Mononuclear cell (primary cell): ENCODE data around the gene RBM11. TPM values are rescaled to one million over a fixed set of nuclear protein-coding genes. Genes with fewer than 3 reads are reported as not detected.

Experiments used
- H3K27me3 ChIP-seq: 2 replicates; pipeline ENCODE4 v1.6.0; 2011; ENCODE audit warnings: low read length, control low read depth; ENCODE audit not compliant: insufficient read depth
- H3K4me1 ChIP-seq: 2 replicates; pipeline ENCODE4 v1.5.1; 2011; ENCODE audit warnings: mild to moderate bottlenecking, low read length, control low read depth; ENCODE audit not compliant: insufficient read depth
- H3K4me3 ChIP-seq: 2 replicates; pipeline ENCODE4 v1.5.1; 2011; ENCODE audit warnings: mild to moderate bottlenecking, low read length, moderate library complexity
- H3K9me3 ChIP-seq: 2 replicates; pipeline ENCODE4 v1.5.1; 2011; ENCODE audit warnings: low read depth, mild to moderate bottlenecking, control low read depth, low read length
- total RNA-seq: library from RNA; depleted of rRNA; stranded (reverse); fragments of >200 nt; gene quantifications from one replicate; pipeline ENCODE4 v1.2.3, GENCODE V29; 2012

The RBM11 gene
- total RNA-seq, 1 donor = 10.6 TPM

DNA sequence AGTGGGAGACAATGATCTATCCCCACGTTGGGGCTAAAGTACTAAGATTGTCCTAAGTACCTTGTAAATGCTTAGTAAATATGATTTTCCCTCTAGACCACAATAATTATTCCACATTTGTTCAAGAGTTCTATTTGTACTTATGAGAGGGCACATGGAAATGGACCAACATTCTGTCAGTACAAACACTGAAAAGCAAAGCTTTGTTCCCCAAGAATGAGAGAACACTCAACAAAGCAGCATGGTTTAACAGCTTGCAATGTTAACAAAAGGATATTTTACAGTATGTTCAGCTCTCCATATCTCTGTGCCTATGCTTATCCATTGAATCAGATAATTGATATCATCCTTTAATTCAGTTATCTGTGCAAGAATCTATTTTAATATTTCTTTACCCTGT lies 35.4 kb downstream of the RBM11 start:
- Histone ChIP-seq H3K27me3 (no peaks in the 10 kb centered on the region), H3K4me1 (peaks cover 3% of the 10 kb centered on the region), H3K4me3 (no peak overlapping the region), H3K9me3 (no peaks in the 10 kb centered on the region)

DNA sequence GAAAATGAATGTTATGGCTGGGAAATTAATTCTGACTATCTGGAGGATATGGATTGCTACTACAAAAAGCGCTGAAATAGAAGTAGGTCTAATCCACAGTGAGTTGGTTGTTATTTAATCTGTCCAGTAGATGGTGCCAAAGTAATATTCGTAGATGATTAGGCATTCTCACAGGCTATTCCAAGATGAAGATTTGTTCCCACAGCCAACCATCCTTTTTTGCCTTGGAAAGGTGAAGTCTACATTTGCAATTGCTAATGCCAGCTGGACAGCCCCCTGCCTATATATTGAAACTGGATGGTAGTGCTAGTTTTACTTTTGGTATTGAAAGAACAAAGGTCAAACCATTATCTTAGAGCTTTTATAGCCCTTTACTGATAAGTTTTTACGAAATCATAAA lies 43.8 kb downstream of the RBM11 start:
- Histone ChIP-seq H3K9me3 (no peaks in the 10 kb centered on the region), H3K27me3 (no peaks in the 10 kb centered on the region), H3K4me3 (no peak overlapping the region), H3K4me1 (no peaks in the 10 kb centered on the region)

DNA sequence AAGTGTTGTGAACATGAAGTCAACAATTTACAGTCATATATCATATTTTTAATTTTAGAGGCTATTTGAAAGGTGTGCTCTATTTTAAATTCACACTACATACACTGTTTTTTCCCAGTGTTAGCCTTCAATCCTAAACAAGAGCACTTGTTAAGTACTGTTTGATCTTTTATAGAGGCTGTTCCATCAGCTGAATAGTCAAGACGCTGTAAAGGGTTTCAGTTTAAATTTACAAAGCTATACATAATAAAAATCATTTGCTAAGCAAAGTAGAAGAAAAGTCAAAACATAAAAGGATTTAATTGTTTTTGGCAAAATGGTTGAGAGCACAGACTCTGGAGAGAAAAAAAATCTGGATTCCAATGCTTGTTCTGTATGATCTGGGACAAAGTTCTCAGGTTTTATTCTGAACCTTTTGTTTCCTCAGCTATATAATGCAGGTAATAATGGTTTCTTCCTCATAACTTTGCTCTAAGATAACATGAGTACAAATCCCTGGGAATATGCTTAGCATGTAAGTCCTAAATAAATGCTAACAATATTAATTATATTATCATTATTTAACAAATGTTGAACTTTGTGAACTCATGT lies 44.3 kb downstream of the RBM11 start:
- no peaks in the 10 kb centered on the region for H3K27me3 ChIP-seq
- H3K4me3 ChIP-seq = no peak overlapping the region
- H3K4me1 ChIP-seq = no peaks in the 10 kb centered on the region
- H3K9me3 ChIP-seq = no peaks in the 10 kb centered on the region

DNA sequence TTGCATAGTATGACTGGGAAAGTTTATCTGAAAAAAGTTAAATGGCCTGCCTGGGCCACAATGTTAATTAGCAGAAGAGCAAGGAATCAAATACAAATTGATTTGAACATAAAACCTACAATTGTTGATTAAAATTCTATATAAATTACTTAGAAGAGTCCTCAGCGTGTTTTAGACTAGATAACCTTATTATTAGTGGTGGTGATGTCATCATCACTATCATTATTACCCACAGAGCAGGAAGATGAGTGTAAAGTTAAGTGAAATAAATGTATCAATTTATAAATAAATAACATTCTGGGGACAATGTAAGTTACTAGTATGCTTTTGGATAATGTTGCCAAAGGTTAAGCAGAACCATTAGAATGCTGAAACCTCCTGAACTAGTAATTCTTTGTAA lies 46.1 kb downstream of the RBM11 start:
- Histone ChIP-seq H3K4me3 (no peak overlapping the region), H3K9me3 (no peaks in the 10 kb centered on the region), H3K27me3 (no peaks in the 10 kb centered on the region), H3K4me1 (no peaks in the 10 kb centered on the region)

DNA sequence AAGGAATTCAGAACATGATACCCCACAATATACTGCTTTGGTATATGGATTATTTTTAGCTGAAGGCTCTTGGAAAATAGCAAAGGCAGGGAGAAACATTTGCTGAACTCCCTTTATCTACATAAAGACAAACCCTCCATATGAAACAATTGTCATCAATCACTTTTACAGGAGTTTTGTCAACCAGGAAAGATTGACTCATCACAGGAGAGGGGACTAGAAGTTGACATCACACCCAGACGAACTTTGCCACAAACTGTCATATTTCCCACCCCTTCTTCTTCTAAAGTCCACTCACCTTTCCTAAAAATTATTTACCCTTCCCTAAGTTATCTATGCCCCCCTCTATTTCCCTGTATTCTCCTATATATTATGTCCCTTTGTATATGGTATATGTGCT lies 47.9 kb downstream of the RBM11 start:
- no peaks in the 10 kb centered on the region for H3K27me3 ChIP-seq
- no peaks in the 10 kb centered on the region for H3K4me1 ChIP-seq
- H3K4me3 ChIP-seq = no peak overlapping the region
- no peaks in the 10 kb centered on the region for H3K9me3 ChIP-seq

DNA sequence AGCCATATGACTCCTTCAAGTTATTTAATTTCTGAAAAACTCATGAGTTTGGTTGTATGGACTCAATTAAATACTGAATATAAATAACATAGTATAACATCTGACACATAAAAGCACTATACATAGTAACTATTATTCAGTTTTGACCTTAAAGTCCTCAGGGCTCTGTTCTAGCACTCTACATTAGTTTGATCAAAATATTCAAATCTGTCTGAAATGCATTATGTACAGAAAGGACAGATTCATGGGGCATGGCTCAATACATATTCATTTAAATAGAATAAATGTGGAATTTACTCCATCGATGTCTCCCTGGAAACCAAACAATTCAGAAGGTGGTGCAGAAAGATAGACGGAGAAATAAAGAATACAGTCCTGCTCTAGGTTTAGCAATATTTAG lies 49.1 kb downstream of the RBM11 start:
- no peak overlapping the region for H3K4me3 ChIP-seq
- H3K4me1 ChIP-seq = no peaks in the 10 kb centered on the region
- H3K27me3 ChIP-seq = no peaks in the 10 kb centered on the region
- H3K9me3 ChIP-seq = no peaks in the 10 kb centered on the region

DNA sequence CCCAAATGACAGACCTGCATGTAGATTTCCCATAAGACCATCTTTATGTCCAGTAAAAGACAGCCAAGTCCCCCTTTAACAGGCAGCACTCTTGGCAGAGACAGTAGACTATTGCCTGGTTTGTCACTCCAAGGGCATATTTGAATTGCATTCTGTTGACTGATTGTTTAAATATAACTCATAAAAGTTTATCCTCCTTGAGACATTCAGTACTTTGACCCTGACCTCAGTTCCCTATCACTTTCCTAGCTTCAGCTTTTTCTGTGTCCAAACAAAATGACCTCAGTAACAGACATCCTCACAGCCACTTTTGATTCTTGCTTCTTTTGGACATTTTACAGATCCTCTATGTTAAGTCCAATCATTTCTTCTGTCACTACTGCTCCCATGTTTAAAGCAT lies 51.1 kb downstream of the RBM11 start:
- Histone ChIP-seq H3K4me1 (no peaks in the 10 kb centered on the region), H3K4me3 (no peak overlapping the region), H3K27me3 (no peaks in the 10 kb centered on the region), H3K9me3 (no peaks in the 10 kb centered on the region)

DNA sequence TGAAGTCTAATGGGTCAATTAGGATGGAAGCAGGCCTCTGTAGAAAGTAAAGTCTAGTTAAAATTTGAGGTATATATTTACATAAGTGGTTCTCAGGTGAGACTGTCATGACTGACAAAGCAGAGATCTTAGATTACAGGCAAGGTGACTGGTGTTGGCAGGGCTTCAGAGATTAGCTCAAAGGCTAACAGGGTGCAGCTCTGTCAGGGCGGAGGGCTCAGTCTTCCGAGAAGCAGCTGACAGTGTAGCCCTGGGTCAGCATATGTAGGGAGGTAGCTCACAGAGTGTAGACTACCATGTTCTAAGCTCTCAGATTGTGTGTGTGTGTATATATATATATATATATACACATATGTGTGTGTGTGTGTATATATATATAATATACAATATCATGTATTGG lies 54.7 kb downstream of the RBM11 start:
- H3K4me1 ChIP-seq = peaks cover 5% of the 10 kb centered on the region
- peaks cover 10% of the 10 kb centered on the region for H3K27me3 ChIP-seq
- no peaks in the 10 kb centered on the region for H3K9me3 ChIP-seq
- H3K4me3 ChIP-seq = no peak overlapping the region

DNA sequence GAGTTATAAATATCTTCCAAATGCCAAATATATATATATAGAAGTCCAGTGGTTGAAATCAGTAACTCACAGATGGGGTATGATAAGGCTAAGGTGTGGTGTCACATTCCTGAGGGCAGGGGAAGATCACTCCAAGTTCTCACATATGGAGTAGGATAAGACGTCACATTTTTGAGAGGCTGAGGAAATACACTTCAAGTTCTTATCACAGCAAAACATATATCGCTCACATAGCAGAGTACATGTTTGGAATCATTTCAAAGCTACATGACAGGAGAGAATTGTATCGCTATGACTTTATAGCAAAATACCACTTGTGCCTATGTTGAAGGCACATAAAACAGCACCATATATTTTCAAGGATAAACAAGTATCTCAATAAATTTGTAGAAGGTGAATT lies 55.1 kb downstream of the RBM11 start:
- H3K4me3 ChIP-seq = no peak overlapping the region
- H3K9me3 ChIP-seq = no peaks in the 10 kb centered on the region

DNA sequence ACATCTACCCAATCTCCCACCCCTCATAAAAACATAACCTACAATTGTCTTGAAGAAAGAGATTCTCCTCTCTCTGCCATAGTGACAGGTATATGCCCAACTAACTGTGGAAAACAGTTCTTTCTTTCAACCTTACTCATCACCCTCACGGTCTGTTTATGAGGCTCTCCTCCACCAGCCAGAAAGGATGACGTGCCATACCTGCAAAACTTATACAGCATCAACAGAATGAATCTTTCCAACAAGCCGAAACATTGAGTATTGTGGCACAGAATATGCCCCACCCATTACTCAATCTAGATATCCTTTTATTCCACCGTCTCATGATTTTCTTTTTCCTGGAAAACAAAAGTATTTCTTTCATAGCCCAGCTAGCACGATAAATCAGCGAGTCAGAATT lies 55.7 kb downstream of the RBM11 start:
- Histone ChIP-seq H3K4me1 (peaks cover 5% of the 10 kb centered on the region), H3K27me3 (peaks cover 10% of the 10 kb centered on the region)

More for the DNA sequence above, 55.1 kb downstream of the RBM11 start:
- H3K27me3 ChIP-seq = peaks cover 10% of the 10 kb centered on the region
- H3K4me1 ChIP-seq = peaks cover 5% of the 10 kb centered on the region

DNA sequence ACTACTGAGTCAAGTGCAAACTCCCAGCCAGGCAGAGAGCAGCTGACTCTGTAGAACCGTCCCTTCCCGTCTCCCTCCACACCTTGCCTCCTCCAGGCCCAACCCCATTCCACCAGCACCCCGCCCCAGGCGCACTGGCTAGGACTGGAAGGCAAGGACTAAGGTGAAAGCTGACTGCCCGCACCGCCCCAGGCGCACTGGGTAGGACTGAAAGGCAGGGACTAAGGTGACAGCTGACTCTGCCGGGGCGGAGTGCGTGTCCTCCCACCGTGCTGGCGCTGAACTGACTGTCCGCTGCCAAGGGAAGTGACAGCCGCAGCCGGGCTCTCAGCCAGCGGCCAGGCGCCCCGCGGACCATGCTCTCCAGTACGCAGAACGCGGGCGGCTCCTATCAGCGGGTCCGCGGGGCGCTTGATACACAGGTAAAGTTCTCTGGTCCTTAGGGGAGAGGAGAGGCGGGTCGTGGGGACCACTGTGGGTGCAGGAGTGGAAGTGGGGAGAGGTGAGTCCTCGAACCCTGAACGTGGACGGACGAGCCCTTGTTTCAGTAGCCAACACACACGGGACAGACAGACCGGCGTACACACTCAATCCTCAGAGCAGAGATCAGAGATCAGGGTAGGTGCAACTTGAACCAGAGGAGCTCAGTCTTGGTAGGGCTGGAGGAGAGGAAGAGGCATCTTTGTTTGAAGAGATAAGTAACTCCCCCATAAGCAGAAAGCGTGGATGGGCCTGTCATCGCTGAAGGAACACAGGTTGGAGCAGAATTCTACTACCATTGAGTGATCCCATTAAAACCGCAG lies 58.0 kb downstream of the RBM11 start:
- no peak overlapping the region for H3K4me3 ChIP-seq
- H3K4me1 ChIP-seq = peaks cover 5% of the 10 kb centered on the region

More for the DNA sequence above, 55.7 kb downstream of the RBM11 start:
- no peaks in the 10 kb centered on the region for H3K9me3 ChIP-seq
- no peak overlapping the region for H3K4me3 ChIP-seq

DNA sequence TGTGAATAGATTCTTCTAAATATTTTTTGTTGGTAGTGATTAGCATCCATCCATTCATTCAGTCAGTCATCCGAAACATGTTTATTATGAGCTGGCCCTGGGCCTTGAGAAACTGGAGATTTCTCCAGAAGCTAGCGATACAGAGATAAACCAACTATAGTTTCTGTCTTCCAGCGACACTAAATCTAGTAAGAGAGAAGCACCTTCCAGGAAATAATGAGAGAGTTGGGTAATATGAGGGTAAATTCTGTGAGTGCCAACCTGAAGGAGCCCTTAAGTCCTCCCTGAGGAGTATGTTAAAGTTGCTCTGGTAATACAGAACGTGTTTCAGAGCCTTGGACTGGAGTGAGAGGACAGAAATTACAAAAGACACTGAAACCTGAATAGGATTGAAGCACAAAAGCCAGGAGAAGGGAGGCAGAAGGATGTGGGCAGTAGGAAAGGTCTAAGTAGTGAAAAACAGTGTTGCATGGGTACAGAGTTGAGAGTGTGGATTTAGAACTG lies 59.8 kb downstream of the RBM11 start:
- no peaks in the 10 kb centered on the region for H3K9me3 ChIP-seq
- no peak overlapping the region for H3K4me3 ChIP-seq
- H3K27me3 ChIP-seq = peaks cover 19% of the 10 kb centered on the region
- peaks cover 5% of the 10 kb centered on the region for H3K4me1 ChIP-seq

More for the DNA sequence above, 58.0 kb downstream of the RBM11 start:
- H3K27me3 ChIP-seq = peaks cover 14% of the 10 kb centered on the region
- H3K9me3 ChIP-seq = no peaks in the 10 kb centered on the region

Other genes starting within 250 kb of the RBM11 start
- not detected for gene LIPI, start 5.2 kb upstream of the RBM11 start, total RNA-seq
- 52.8 TPM for gene HSPA13, start 167.0 kb downstream of the RBM11 start, total RNA-seq